NK-92 treated with Interleukin-12 subunit alpha and Interleukin-12 subunit beta, amount 100 ng/mL, for 24 hours (cell line): Measurements from ENCODE around the gene ARL16.
A peak's percentile ranks its signal among the peaks of the same experiment; 100 is the strongest.

Experiments
- DNase-seq: peaks from one replicate; lab custom pipeline; 2025; lab: John Stamatoyannopoulos, UW

ARL16 gene

GRCh38 chr17:81712468-81713003 lies 28.9 kb upstream of the ARL16 start:
- DNase-seq, result no peak

GRCh38 chr17:81711814-81712467 lies 28.3 kb upstream of the ARL16 start, which contains the start of gene SLC25A10:
Gene SLC25A10, plus strand, starts transcription at chr17:81712284. Its CDS starts 143 bp downstream, at chr17:81712427.
- peak; percentile 66 for DNase-seq

- DNase-seq, result no peak
Measured at GRCh38 chr17:81710514-81711308, 27.1 kb upstream of the ARL16 start.

- no peak for DNase-seq
Measured at GRCh38 chr17:81708739-81709185, 25.2 kb upstream of the ARL16 start.

GRCh38 chr17:81707725-81708646 lies 24.4 kb upstream of the ARL16 start:
- DNase-seq, result no peak

GRCh38 chr17:81706757-81707624 lies 23.4 kb upstream of the ARL16 start:
- DNase-seq, result no peak

- DNase-seq, result no peak
Measured at GRCh38 chr17:81706232-81706611, 22.6 kb upstream of the ARL16 start.

- no peak for DNase-seq
Measured at GRCh38 chr17:81705518-81706231, 22.1 kb upstream of the ARL16 start.

GRCh38 chr17:81703747-81704654 lies 20.4 kb upstream of the ARL16 start:
- no peak for DNase-seq

- DNase-seq, result peak; percentile 91
Measured at GRCh38 chr17:81702934-81703746, 19.5 kb upstream of the ARL16 start, which contains the start of gene MRPL12. Gene MRPL12, plus strand, starts transcription at chr17:81703367. Its CDS starts 135 bp downstream, at chr17:81703502.

- no peak for DNase-seq
Measured at GRCh38 chr17:81701288-81702071, 17.9 kb upstream of the ARL16 start.

- DNase-seq, result no peak
Measured at GRCh38 chr17:81700353-81701287, 17.0 kb upstream of the ARL16 start.

GRCh38 chr17:81697261-81698044 lies 13.9 kb upstream of the ARL16 start:
- DNase-seq, result no peak

GRCh38 chr17:81696218-81696941 lies 12.8 kb upstream of the ARL16 start:
- no peak for DNase-seq

- no peak for DNase-seq
Measured at GRCh38 chr17:81695801-81696200, 12.2 kb upstream of the ARL16 start.
